Fibroblast of upper back skin (primary cell): Measurements from ENCODE around the gene ARHGAP40.
A peak's percentile ranks its signal among the peaks of the same experiment; 100 is the strongest.

Experiments used
- DNase-seq: peaks from one replicate; pipeline ENCODE4 v3.0.0-alpha.2; 2013

The ARHGAP40 gene

GRCh38 chr20:38657390-38657789 is 55.8 kb downstream of the ARHGAP40 start:
- DNase-seq = no peak

- no peak for DNase-seq
Measured at GRCh38 chr20:38658879-38659596, 57.4 kb downstream of the ARHGAP40 start.

- DNase-seq = no peak
Measured at GRCh38 chr20:38659597-38659880, 57.9 kb downstream of the ARHGAP40 start.

- no peak for DNase-seq
Measured at GRCh38 chr20:38660429-38660828, 58.8 kb downstream of the ARHGAP40 start.

- DNase-seq = no peak
Measured at GRCh38 chr20:38663660-38664059, 62.1 kb downstream of the ARHGAP40 start.

- DNase-seq = no peak
Measured at GRCh38 chr20:38664284-38664683, 62.7 kb downstream of the ARHGAP40 start.

GRCh38 chr20:38665094-38665493 is 63.5 kb downstream of the ARHGAP40 start:
- no peak for DNase-seq

- no peak for DNase-seq
Measured at GRCh38 chr20:38665506-38666285, 64.1 kb downstream of the ARHGAP40 start.

- no peak for DNase-seq
Measured at GRCh38 chr20:38667417-38667956, 65.9 kb downstream of the ARHGAP40 start.

GRCh38 chr20:38669688-38670087 is 68.1 kb downstream of the ARHGAP40 start:
- no peak for DNase-seq

GRCh38 chr20:38670786-38671185 is 69.2 kb downstream of the ARHGAP40 start:
- no peak for DNase-seq

GRCh38 chr20:38671186-38671585 is 69.6 kb downstream of the ARHGAP40 start:
- no peak for DNase-seq

- no peak for DNase-seq
Measured at GRCh38 chr20:38671701-38672292, 70.2 kb downstream of the ARHGAP40 start.

- no peak for DNase-seq
Measured at GRCh38 chr20:38672504-38672903, 70.9 kb downstream of the ARHGAP40 start.

- no peak for DNase-seq
Measured at GRCh38 chr20:38673261-38673660, 71.7 kb downstream of the ARHGAP40 start.

- DNase-seq = peak; percentile 8
Measured at GRCh38 chr20:38673725-38674091, 72.1 kb downstream of the ARHGAP40 start.

GRCh38 chr20:38674092-38674764 is 72.6 kb downstream of the ARHGAP40 start:
- peak; percentile 60 for DNase-seq

- no peak for DNase-seq
Measured at GRCh38 chr20:38674765-38675133, 73.1 kb downstream of the ARHGAP40 start.

- DNase-seq = no peak
Measured at GRCh38 chr20:38676576-38676975, 75.0 kb downstream of the ARHGAP40 start.

GRCh38 chr20:38680500-38681306 is 79.1 kb downstream of the ARHGAP40 start:
- DNase-seq = peak; percentile 39

GRCh38 chr20:38685271-38685670 is 83.7 kb downstream of the ARHGAP40 start:
- DNase-seq = no peak

- peak; percentile 52 for DNase-seq
Measured at GRCh38 chr20:38685853-38686473, 84.4 kb downstream of the ARHGAP40 start.
